PC-9 (cell line): ENCODE results near the gene MORC1. TPM values are rescaled to one million over a fixed set of nuclear protein-coding genes. Genes with fewer than 3 reads are reported as not detected.

ENCODE experiments used
- BruUV-seq: library from RNA; stranded (reverse); fragments of 400-500 nt; replicated peaks from 2 replicates; lab custom pipeline; 2021; lab: Mats Ljungman, UMichigan
- CTCF ChIA-PET: fragments of 300-600 bp; sonication (Branson Sonifier 250); formaldehyde crosslinking; loops from one replicate; lab custom pipeline; 2022; ENCODE audit warnings: antibody characterized with exemption; lab: Charles Lee
- POLR2A ChIA-PET: fragments of 300-600 bp; sonication (Branson Sonifier 250); formaldehyde crosslinking; loops from one replicate; lab custom pipeline; 2022; ENCODE audit warnings: antibody characterized with exemption; ENCODE audit not compliant: unreplicated experiment; lab: Charles Lee
- DNase-seq, 2 experiments: peaks; one replicate each; pipeline versions ENCODE4 v3.0.0 to v3.0.0-alpha.2; 2015 to 2022; ENCODE audit warnings: mixed read lengths in 1 of 2
- H2AFZ ChIP-seq: fragments of 200-600 bp; sonication (generic); 2 replicates; pipeline ENCODE4 v1.8.1; 2017; ENCODE audit warnings: antibody characterized with exemption
- H3F3A ChIP-seq: fragments of 200-600 bp; sonication (generic); 2 replicates; pipeline ENCODE4 v1.8.1; 2017; ENCODE audit warnings: antibody characterized with exemption, mild to moderate bottlenecking, low read depth; ENCODE audit not compliant: insufficient read depth
- H3K27ac ChIP-seq: fragments of 200-600 bp; sonication (generic); 2 replicates; pipeline ENCODE4 v1.6.1; 2016; ENCODE audit warnings: mixed run types
- H3K27me3 ChIP-seq: fragments of 200-600 bp; sonication (generic); 2 replicates; pipeline ENCODE4 v1.6.1; 2016; ENCODE audit warnings: low read depth, mixed run types; ENCODE audit not compliant: insufficient read depth
- H3K36me3 ChIP-seq: fragments of 200-600 bp; sonication (generic); 2 replicates; pipeline ENCODE4 v1.6.1; 2016; ENCODE audit warnings: low read depth, mixed run types
- H3K4me1 ChIP-seq: fragments of 200-600 bp; sonication (generic); replicated peaks from 2 replicates; pipeline ENCODE4 v1.6.1; 2016; ENCODE audit warnings: mixed run types; ENCODE audit not compliant: insufficient read depth
- H3K4me2 ChIP-seq: fragments of 200-600 bp; sonication (generic); 2 replicates; pipeline ENCODE4 v1.6.1; 2017; ENCODE audit warnings: mixed run types
- H3K4me3 ChIP-seq: fragments of 200-600 bp; sonication (generic); 2 replicates; pipeline ENCODE4 v1.6.1; 2016; ENCODE audit warnings: mixed run types
- H3K79me2 ChIP-seq: fragments of 200-600 bp; sonication (generic); 2 replicates; pipeline ENCODE4 v1.6.1; 2017; ENCODE audit warnings: low read depth, mixed run types
- H3K9me2 ChIP-seq: fragments of 200-600 bp; sonication (generic); 2 replicates; pipeline ENCODE4 v1.8.1; 2017; ENCODE audit warnings: mild to moderate bottlenecking; ENCODE audit not compliant: insufficient read depth
- H3K9me3 ChIP-seq: fragments of 200-600 bp; sonication (generic); 2 replicates; pipeline ENCODE4 v1.8.1; 2016; ENCODE audit warnings: low read depth; ENCODE audit not compliant: insufficient read depth
- H4K20me1 ChIP-seq: fragments of 200-600 bp; sonication (generic); 2 replicates; pipeline ENCODE4 v1.8.1; 2017; ENCODE audit not compliant: insufficient read depth
- CTCF ChIP-seq: fragments of 200-600 bp; sonication (generic); conservative IDR thresholded peaks from 2 replicates; pipeline ENCODE4 v1.6.1; 2017; ENCODE audit warnings: mixed run types, antibody characterized with exemption, mild to moderate bottlenecking, moderate library complexity
- EZH2 ChIP-seq: fragments of 200-600 bp; sonication (generic); IDR thresholded peaks from 2 replicates; pipeline ENCODE4 v1.8.0; 2017; ENCODE audit warnings: antibody characterized with exemption, low read depth
- intact Hi-C: fragments of 100-400 bp; cut with micrococcal nuclease; formaldehyde crosslinking; loops from one replicate; pipeline ENCODE4 v1.10.0; 2022; ENCODE audit not compliant: unreplicated experiment
- total RNA-seq: library from RNA; stranded (reverse); gene quantifications from 2 replicates; pipeline ENCODE4 v1.2.3, GENCODE V29; 2021

The MORC1 gene
- total RNA-seq, 1 experiment from 2014 or later, result not detected

- no TSS peak for BruUV-seq
- Histone ChIP-seq H3K27me3 (no peaks in the 10 kb centered on the region), H3F3A (no peaks in the 10 kb centered on the region), H3K27ac (no peak overlapping the region), H4K20me1 (no peaks in the 10 kb centered on the region), H3K36me3 (no peaks in the 10 kb centered on the region), H3K9me2 (no peaks in the 10 kb centered on the region), H3K4me3 (no peak overlapping the region), H3K4me2 (no peak overlapping the region), H3K4me1 (no peaks in the 10 kb centered on the region), H2AFZ (no peak overlapping the region), H3K79me2 (no peaks in the 10 kb centered on the region), H3K9me3 (no peaks in the 10 kb centered on the region)
- intact Hi-C loops, result no loop called here
- no peak for DNase-seq
- ChIA-PET CTCF (no interaction called here), POLR2A (no interaction called here)
- TF ChIP-seq CTCF (no peak), EZH2 (no peak)
Measured at GRCh38 chr3:109047366-109047765, 70.6 kb downstream of the MORC1 start.

GRCh38 chr3:109045271-109046040, 72.5 kb downstream of the MORC1 start:
- intact Hi-C loops, result no loop called here
- TF ChIP-seq EZH2 (no peak), CTCF (no peak)
- H3K4me2 ChIP-seq, result no peak overlapping the region

GRCh38 chr3:109035082-109035481, 82.9 kb downstream of the MORC1 start:
- Histone ChIP-seq H3F3A (no peaks in the 10 kb centered on the region), H3K4me2 (no peak overlapping the region), H3K4me1 (no peaks in the 10 kb centered on the region), H2AFZ (no peak overlapping the region), H3K27me3 (peaks cover 7% of the 10 kb centered on the region; the same call in 1 of the 2 replicates), H3K36me3 (no peaks in the 10 kb centered on the region), H3K9me2 (no peaks in the 10 kb centered on the region), H3K27ac (no peak overlapping the region), H3K4me3 (no peak overlapping the region), H3K9me3 (no peaks in the 10 kb centered on the region), H3K79me2 (no peaks in the 10 kb centered on the region), H4K20me1 (no peaks in the 10 kb centered on the region)
- CTCF ChIA-PET, result no interaction called here
- intact Hi-C loops, result no loop called here
- TF ChIP-seq CTCF (no peak), EZH2 (no peak)
- POLR2A ChIA-PET, result no interaction called here
- no TSS peak for BruUV-seq
- no peak for DNase-seq

More at GRCh38 chr3:109045271-109046040, 72.5 kb downstream of the MORC1 start:
- no peaks in the 10 kb centered on the region for H3K9me3 ChIP-seq
- H3K27me3 ChIP-seq, result no peaks in the 10 kb centered on the region
- H3K27ac ChIP-seq, result no peak overlapping the region
- H2AFZ ChIP-seq, result no peak overlapping the region
- no peaks in the 10 kb centered on the region for H3K79me2 ChIP-seq
- CTCF ChIA-PET, result interaction anchor here (1.4 kb wide), 1 partner anchor 22 kb away, joined by 3 read pairs; no protein-coding TSS in a partner anchor
- no TSS peak for BruUV-seq
- DNase-seq, result no peak
- POLR2A ChIA-PET, result no interaction called here
- H3K4me3 ChIP-seq, result no peak overlapping the region
- H3K9me2 ChIP-seq, result no peaks in the 10 kb centered on the region
- H3K36me3 ChIP-seq, result no peaks in the 10 kb centered on the region
- H3K4me1 ChIP-seq, result no peaks in the 10 kb centered on the region
- no peaks in the 10 kb centered on the region for H4K20me1 ChIP-seq
- no peaks in the 10 kb centered on the region for H3F3A ChIP-seq
